CD4-positive, alpha-beta T cell treated with Interleukin-15 for 4 hours (primary cell): ENCODE results near the gene SLC1A3.
"Not testable (repeated sequence)": the region's sequence is repeated elsewhere in the genome, so short reads cannot be mapped to it uniquely, and the experiment has no call there.

ENCODE experiments used
- DNase-seq: peaks from one replicate; pipeline ENCODE4 v3.0.0-alpha.2; 2020; ENCODE audit warnings: low spot score

Gene SLC1A3

DNA sequence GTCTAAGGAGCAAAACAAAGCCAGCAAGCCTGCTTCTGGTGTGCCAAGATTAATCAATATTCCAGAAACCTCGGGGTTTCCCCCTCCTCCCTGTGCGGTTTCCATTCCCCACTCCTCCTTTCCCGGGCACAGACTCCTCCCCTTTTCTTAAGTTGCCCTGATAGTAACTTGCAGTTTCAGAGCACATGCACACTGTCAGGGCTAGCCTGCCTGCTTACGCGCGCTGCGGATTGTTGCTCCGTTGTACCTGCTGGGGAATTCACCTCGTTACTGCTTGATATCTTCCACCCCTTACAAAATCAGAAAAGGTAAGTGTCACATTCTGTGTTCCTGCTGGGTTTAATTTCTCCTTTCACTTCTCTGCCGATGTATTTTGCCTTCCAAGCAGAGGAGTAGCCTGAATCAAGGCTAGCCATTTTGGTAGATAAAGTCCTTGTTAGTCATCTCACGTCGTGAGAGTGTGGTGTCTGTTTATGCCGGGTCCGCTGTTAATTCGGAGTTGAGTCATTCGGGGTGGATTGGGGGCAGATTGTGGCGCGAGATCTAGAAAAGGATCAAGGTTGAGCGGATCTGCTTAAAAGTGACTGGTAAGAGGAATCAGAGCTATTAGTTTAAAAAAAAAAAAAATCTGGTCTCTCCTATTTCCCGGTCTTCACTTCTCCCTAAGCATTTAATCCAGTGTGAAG is at the start of gene SLC1A3:
SLC1A3 (plus strand) TSS at position 179 of the 686 bp plus-strand sequence. CDS start 1,818 bp downstream, outside the sequence.
- no peak for DNase-seq

DNA sequence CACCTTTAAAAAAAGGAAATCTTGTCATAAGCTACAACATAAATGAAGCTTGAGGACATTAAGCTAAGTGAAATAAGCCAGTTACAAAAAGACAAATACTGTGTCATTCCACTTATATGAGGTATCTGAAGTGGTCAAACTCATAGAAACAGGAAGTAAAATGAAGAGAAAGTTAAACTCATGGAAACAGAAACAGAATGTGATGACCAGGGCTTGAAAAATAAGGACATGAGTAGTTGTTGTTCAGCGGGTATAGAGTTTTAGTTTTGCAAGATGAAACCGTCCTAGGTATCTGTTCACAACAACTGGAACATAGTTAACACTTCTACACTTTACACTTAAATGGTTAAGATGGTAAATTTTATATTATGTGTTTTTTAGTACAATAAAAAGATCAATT is 47.8 kb upstream of the SLC1A3 start:
- DNase-seq, result no peak

DNA sequence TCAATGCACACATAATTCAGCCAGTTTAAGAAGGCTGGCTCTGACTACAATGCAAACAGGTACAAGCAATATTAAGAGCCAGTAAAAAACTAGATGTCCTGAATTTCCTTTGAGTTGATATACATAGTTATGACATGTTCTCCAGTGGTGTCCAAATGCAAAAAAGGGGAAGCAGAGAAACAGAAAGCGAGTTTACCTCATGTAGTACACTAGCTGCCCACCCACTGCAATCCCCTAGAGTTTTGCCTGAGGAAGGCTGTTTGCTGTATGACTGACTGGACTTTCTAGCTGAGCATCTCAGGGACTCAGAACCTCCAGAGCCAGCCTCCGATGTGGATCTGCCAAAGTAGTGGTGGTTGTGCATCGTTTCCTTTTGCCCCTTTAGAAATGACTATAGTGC is 44.8 kb upstream of the SLC1A3 start:
- no peak for DNase-seq

DNA sequence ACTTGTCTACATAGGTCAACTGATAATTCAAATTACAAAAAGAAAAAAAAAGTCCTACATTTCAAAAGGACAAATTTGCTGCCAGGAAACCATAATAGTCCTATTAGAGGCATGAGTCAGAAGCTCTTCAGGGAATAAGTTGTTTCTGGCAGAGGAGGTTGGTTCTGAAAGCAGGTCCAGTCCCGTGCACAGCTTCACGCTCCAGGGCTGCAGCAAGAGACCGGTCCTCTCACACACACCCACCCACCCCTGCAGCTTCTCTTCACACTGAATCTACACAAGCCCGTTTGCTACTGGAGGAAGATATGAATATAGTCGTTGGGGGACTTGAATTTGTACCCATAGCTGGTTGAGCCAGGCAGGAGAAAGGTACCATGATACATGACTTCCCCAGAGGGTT is 36.9 kb upstream of the SLC1A3 start:
- DNase-seq, result no peak

DNA sequence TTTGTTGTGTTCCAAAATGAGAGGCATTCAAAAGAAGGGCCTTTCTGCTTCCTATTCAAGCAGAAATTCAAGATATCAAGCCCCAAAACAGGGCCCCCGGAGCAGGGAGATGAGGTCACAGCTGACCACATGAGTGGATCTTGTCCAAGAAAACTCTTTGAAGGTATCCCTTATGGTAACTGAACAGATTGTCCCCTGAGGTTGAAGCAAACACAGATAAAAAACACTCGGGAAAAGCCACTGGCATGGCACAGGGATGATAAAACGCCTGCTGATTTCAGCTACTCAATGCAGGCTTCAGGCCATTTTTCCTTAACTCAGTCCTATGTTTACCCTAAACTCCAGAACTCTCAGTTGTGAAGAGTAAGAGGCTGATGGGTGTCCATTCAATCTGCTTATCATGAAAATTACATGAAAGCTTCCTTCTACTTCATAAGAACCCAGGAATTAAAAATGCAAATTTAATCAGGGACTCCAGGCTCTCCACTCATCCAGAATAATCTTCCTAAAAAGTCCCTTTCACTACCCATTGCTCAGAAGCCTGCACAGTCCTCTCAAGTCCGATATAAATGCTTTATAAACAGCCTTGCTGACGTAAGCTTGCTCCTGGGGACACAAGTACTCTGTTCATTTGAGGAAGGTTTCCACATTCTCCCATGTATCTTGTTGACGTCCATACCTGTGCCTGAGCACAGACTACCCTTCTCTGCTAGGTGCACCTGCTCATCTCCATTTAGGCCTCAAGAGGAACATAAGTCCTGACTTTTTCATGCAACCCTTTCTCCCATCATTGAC is 35.9 kb upstream of the SLC1A3 start:
- no peak for DNase-seq

DNA sequence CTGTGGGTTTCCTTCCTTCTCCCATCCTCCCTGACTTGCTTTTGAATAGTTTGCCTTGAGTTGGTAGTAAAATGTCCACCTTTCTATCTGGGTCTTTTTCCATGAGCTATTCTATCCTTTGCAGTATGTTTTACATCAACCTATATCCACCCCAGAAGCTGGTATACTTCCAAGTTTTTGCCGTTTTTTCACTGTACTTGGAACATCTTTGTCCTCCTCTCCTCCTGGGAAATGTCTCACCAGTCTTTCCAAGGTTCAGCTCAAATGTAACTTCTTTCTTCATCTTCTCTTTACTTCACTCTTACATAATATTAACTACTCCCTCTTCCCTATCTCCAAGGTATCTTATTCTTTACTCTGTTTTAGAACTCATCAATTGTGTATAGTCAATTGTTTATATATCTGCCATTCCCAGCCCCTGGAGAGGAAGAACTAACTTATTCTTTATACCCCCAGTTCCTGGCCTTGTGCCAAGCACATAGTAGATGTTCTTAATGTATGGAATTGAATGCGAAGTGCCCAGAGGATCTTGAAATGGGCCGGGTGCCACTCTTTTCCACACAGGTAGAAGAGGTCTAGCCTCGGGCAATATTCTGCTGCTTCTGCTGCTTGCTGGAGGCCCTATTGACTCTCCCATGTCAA is 34.9 kb upstream of the SLC1A3 start:
- DNase-seq, result no peak

DNA sequence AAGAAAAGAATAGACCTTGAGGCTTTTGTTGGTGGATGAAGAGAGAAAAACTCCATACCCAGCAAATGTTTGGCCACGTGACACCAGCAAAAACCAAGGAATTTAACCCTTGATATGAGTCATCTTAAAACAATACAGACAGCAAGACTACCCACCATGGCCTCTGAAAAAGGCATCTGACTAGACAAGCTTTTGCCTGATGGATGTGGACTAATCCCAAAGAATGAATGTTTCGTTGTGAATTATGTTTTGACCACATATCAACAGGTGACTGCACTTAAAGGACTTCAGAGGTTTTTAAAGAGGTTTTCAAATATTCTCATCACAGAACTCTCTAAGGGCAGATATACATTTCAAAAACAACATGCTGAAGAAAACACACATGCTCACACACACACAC is 33.0 kb upstream of the SLC1A3 start:
- DNase-seq, result no peak

DNA sequence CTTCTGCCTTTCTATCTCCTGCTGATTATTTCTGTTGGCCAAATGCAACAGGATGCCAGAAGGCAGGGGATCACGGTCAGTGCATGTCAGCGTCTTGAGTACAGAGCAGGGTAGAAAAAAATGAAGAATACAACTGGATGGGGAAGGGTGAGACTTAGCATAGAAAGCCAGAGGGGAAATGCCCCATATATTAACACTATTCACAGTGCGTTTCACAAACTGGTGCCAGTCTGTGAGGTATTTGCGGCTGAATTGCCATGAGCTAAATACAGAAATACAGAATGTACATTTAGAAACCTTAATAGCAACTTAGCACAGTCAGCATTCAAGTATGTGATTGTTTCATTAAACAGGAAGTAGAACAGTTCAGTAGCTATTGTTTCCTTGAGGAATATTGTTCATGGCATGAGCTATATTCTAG is 31.0 kb upstream of the SLC1A3 start:
- no peak for DNase-seq

DNA sequence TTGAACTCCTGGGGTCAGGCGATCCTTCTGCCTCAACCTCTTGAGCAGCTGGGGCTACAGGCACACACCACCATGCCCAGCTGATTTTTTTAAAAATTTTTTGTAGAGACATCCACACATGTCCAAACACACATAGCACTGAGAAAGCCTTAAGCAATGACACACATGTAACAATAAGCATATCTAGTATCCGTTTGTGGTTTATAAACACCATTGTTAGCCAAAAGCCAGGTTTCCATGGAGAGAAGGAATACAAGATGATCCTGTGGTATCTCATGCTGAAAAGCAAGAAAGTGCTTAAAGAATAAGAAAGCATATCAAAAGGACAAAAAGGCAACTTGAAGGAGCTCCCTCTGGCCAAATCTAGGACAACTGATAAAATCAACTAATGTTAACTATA is 29.7 kb upstream of the SLC1A3 start:
- no peak for DNase-seq

DNA sequence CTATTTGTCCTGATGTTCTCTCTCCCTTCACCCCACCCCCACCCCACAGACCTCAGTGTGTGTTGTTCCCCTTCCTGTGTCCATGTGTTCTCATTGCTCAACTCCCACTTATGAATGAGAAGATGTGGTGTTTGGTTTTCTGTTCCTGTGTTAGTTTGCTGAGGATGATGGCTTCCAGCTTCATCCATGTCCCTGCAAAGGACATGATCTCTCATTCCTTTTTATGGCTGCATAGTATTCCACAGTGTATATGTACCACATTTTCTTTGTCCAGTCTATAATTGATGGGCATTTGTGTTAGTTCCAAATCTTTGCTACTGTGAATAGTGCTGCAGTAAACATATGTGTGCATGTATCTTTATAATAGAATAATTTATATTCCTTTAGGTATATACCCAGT is 26.5 kb upstream of the SLC1A3 start:
- DNase-seq, result not testable (repeated sequence)

DNA sequence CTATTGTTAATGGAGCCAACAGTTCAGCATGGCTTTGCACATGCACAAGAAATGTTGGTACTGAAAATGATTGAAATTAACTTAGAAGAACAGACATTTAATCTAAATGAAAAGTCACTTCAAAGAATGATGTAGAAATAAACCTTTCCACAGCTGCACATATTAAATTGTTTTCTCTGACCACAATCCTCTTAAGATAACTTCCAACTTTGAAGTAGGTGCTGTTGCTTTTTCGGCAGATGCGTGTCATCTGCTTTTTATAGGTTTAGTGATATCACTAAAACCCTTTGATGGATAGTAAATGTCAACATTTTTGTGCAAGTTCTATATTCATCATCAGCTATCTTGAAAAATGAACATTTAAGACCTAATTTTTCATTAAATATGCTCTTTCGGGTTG is 25.3 kb upstream of the SLC1A3 start:
- no peak for DNase-seq

DNA sequence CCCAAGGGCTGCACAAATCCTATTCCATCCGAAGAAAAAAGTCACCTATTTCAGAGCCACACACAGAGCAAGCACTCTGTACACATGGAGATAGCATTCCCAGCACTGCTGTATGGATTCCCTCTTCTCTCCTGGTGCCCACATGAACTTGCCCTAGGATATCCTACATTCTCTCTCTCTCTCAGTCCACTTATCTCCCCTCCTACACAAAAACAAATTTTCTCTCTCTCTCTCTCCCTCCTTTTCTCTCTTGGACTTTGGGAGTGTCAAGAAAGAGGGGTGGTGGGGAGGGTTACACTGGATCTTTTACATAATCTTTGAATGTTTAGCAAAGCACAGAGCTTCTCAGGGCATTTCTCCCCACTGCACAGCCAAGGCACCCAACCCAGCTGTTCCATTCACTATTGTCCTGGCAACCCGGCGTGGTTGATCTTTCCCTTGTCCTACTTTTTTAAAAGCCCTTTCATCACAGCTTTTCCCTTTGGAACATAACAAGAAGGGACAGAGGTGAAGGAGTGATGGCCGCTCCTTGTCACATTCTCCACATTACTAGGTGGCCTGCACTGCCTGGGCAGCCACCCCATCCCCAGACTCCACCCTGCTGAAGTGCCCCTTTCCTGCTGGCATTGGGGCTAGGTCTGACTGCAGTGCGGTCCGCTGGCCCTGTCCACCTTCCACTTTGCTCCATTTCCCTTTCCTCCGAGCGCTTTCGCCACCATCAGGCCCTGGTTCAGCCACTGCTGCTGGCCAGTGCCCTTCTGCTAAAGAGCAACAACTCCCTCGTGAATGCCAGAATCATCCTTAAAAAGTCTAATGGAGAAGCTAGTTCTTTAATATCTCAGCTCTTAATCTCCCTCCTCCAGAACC is 22.2 kb upstream of the SLC1A3 start:
- no peak for DNase-seq

DNA sequence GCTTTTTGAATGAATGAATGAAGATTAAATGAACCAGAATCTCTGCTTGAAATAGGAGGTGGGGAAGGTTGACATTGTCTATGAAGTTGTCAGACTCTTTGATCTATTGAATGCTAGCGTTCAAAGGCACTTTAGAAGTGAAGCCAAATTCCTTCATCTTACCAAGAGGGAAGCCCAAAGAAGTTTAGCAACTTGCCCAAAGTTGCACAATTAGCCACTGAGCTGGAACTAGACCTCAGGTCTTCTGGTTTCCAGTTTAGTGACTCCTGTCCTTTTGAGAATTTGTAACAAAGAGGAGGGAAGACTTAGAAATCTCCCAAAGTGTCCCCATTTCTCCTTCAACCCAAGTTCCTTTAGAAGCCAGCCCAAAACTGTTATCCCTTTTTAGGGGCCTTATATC is 20.7 kb upstream of the SLC1A3 start:
- DNase-seq, result no peak

DNA sequence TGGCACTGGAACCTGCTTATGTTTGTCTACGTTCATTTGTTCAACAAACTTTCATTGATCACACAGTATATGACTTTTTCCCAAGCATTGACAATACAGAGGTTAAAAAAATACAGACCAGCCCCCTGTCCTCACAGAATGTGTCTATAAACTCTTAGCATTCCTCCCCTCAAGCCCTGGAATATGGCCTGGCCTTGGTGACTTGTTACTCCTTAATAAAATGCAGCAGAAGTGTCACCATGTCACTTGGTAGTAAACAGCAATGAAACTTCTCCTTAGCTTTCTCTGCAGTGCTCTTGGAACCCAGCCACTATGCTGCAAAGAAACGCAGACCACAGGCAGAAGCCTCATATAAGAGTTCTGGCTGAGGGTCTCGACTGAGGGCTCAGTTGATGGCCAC is 19.1 kb upstream of the SLC1A3 start:
- no peak for DNase-seq

DNA sequence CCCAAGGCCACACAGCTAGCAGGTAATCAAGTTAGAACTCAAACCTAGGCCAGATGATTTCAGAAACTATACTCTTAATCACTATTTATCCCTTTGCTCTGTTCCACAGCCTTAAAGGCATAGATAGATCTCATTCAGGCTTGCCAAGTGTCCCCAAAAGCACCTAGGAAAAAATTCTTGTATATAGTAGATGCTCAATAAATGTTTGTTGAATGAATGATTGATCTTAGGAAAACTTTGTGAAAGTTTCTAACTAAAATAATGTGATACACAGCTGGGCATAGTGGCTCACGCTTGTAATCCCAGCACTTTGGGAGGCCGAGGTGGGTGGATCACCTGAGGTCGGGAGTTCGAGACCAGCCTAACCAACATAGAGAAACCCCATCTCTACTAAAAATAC is 16.7 kb upstream of the SLC1A3 start:
- not testable (repeated sequence) for DNase-seq

DNA sequence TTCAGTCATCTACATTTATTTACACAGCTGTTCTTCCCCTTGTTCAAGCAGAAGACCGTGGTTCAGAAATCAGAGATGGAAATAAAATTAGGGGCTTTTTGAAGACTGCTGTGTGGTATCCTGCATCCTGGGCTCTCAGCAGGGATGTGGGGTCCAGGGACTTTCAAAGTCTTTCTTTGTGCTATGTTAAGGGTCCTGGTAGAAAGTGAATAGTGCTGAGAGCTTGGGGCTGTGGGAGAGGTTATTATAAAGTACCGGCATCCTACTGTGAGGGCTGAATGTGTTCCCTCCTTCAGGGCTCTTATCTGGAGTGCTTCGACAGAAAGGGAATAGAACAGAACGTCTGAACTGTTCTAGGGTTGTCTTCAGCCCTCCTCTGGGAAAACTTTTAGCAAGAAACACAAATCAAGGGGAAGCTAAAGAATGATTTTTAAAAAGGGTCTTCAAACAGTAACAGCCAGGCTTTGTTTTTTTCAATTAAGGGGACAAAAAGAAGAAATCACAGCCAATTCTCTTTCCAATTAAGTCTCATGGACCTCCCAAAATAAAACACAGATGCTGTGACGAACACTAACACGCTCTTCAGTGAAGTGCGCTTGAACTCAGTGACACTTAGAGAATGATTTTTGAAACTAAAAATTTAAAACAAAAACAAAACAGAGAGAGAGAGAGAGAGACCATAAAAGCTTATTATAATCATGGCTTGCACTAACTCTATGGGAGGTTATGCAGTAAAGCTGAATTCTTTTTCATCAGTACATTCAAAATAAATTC is 15.7 kb upstream of the SLC1A3 start:
- DNase-seq, result no peak

DNA sequence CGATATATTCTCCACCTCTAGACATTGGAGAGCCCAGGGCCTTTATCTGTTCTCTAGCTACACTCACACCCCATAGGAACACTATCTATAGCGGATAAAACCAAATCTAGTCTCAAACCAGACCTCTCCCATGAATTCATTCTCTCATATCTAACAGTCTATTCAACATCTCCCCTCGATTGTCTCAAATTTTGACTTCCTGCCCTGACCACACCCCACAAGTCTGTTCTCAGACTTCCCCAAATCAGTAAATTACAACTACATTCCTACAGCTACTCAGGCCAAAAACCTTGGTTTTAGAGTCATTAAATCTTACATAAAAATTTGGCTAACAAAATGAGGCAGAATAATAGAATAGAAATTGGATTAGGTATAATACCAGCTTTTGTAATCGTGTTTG is 12.5 kb upstream of the SLC1A3 start:
- no peak for DNase-seq

DNA sequence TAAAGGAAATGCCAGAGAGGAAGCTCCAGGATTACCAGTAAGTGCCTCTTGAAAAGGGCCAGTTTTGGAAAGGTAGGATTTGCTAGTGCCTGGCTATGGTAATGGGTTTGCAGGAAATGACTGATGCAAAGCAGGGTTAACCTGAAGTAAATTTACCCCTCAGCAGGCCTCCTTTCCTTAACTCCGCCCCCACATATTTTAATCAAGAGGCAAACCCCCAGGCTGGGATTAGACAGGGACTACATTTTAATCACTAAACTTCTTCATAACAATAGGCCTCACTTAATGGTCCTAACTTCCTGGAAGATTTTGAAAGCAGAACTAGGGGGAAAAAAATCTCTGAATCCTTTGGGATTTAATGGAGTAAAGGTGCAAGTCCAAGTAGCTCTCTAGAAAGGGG is 10.2 kb upstream of the SLC1A3 start:
- no peak for DNase-seq

DNA sequence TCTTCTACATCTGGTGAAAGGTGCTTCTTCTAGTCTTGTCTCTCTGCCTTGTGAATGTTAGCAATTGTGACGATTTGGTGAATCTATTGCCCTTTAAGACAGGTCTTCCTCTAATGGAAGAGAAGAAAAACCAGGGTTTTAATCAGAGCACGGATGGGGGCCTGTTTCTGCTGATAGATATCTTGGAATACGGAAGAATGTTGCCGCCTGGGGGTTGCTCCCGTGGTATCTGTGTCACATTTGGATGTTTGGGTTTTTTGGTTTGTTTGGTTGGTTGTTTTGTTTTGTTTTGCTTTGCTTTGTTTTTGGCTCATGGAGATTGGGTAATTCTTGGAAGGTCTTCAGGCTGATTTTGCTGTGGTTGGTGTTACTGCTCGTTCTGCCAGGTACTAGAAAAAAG is 9.7 kb upstream of the SLC1A3 start:
- DNase-seq, result no peak

DNA sequence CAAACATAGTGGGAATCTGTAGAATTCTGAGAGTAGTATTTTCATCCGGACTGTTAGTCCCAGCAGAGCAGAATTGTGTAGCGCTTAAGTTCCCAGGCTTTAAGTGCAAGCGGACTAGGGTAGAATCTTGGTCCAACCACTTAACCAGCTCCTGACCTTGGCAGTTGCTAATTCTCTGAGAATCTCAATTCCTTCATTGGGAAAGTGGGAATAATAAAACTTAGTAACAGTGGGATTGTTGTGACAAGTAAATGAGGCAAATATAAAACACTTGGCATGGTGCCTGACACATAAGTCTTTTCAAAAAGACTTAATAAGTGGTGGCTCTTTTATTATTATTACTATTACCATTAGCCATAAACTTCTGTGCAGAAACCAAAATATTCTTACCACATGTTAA is 8.4 kb upstream of the SLC1A3 start:
- DNase-seq, result no peak

DNA sequence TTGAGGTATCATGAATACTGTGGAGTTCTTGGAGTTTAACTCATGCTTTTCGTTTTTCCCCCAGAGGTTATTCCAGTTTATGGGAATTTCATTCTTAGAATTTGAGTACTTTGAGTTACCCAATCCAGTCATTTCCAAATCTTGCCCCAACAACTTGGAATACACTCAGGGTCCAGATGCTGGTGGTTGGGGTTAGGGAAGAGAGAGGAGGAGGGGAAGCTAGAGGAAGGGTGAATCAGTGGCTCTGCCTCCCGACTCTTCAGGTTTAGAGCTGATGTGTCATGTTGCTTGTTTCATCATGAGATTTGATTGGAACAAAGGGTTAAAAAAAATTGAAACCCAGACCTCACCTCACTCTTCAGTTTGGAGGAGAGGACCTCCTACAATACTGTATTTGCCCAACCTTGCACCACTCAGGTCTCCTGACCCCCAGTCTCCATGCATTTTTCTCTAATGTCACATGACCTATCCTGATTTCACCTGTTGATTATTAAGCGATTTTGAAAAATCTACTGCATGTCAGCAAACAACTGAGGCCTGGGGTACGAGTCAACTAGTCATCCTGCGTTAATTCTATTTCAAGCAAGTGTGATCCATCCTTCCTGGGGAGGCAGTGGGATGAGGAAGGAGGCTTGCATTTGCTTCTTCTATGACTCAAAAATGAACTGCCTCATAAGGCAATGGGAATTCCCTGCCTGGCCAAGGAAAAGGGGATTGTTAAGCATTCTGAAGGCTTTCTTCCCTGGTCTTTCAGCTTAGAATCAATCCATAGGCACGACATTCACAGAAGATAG is 6.2 kb upstream of the SLC1A3 start:
- no peak for DNase-seq
